Panc1 (cell line): ENCODE results near the gene ARPC5L. TPM values are rescaled to one million over a fixed set of nuclear protein-coding genes. Genes with fewer than 3 reads are reported as not detected.

Experiments
- ATAC-seq: fragments of 200-7000 bp; cut with Tn5 transposase; 2 replicates; pipeline ENCODE4 v1.9.1; 2020; ENCODE audit warnings: mild to moderate bottlenecking, moderate library complexity
- BruUV-seq: library from RNA; stranded (reverse); fragments of 400-500 nt; replicated peaks from 2 replicates; lab custom pipeline; 2021; lab: Mats Ljungman, UMichigan
- CTCF ChIA-PET: fragments of 300-600 bp; sonication (Branson Sonifier 250); formaldehyde crosslinking; loops from one replicate; lab custom pipeline; 2022; ENCODE audit warnings: antibody characterized with exemption; lab: Charles Lee
- POLR2A ChIA-PET: fragments of 300-600 bp; sonication (Branson Sonifier 250); formaldehyde crosslinking; loops from one replicate; lab custom pipeline; 2022; ENCODE audit warnings: antibody characterized with exemption; lab: Charles Lee
- DNase-seq: peaks from one replicate; pipeline ENCODE4 v3.0.0-alpha.2; 2010; ENCODE audit warnings: low read depth, low spot score
- H3K27ac ChIP-seq: 2 replicates; pipeline ENCODE4 v1.5.1; 2011; ENCODE audit warnings: mild to moderate bottlenecking, low read length, inconsistent platforms
- H3K27me3 ChIP-seq: fragments of 200-500 bp; sonication (Bioruptor generic); 2 replicates; pipeline ENCODE4 v1.6.0; 2014; ENCODE audit warnings: low read length, inconsistent platforms; ENCODE audit not compliant: control insufficient read depth, insufficient read depth
- H3K36me3 ChIP-seq: fragments of 200-500 bp; sonication (Bioruptor generic); 2 replicates; pipeline ENCODE4 v1.5.1; 2014; ENCODE audit warnings: inconsistent platforms, mild to moderate bottlenecking, low read length, moderate library complexity; ENCODE audit not compliant: control insufficient read depth, insufficient read depth
- H3K4me1 ChIP-seq: 2 replicates; pipeline ENCODE4 v1.5.1; 2011; ENCODE audit warnings: inconsistent platforms, mild to moderate bottlenecking, low read length, moderate library complexity; ENCODE audit not compliant: control insufficient read depth, insufficient read depth
- H3K4me3 ChIP-seq, 2 experiments: 2 replicates each; pipeline ENCODE4 v1.5.1; 2011 to 2012; ENCODE audit warnings: low read depth in 2 of 2, low read length in 2 of 2, mild to moderate bottlenecking in 2 of 2, inconsistent platforms in 1 of 2, moderate library complexity in 1 of 2
- H3K9me3 ChIP-seq: fragments of 200-500 bp; sonication (Bioruptor generic); 2 replicates; pipeline ENCODE4 v1.5.1; 2014; ENCODE audit warnings: low read depth, mild to moderate bottlenecking, inconsistent platforms, low read length, moderate library complexity; ENCODE audit not compliant: control insufficient read depth, insufficient read depth
- CTCF ChIP-seq: fragments of 450-650 bp; IDR thresholded peaks from 2 replicates; pipeline ENCODE4 v1.5.1; 2017; ENCODE audit warnings: mild to moderate bottlenecking
- POLR2AphosphoS5 ChIP-seq: IDR thresholded peaks from 2 replicates; pipeline ENCODE4 v1.6.1; 2012; ENCODE audit warnings: mild to moderate bottlenecking, low read depth, low read length, moderate library complexity
- SIN3A ChIP-seq: IDR thresholded peaks from 2 replicates; pipeline ENCODE4 v1.6.1; 2012; ENCODE audit warnings: low read depth, mild to moderate bottlenecking, low read length, moderate library complexity, borderline replicate concordance; ENCODE audit not compliant: insufficient read depth
- TCF7L2 ChIP-seq: IDR thresholded peaks from 2 replicates; pipeline ENCODE4 v1.6.1; 2011; ENCODE audit warnings: mild to moderate bottlenecking, low read depth, low read length, inconsistent platforms
- in situ Hi-C: cut with HindIII; loops from 2 replicates; pipeline ENCODE4 v1.10.0; 2016; ENCODE audit warnings: low sequenced_read_pairs, low pct_unique_long_range_greater_than_20kb
- intact Hi-C: fragments of 100-400 bp; cut with micrococcal nuclease; formaldehyde crosslinking; loops from one replicate; pipeline ENCODE4 v1.10.0; 2022; ENCODE audit not compliant: unreplicated experiment
- total RNA-seq: library from RNA; stranded (reverse); gene quantifications from one replicate; pipeline ENCODE4 v1.2.1, GENCODE V29; 2021; ENCODE audit not compliant: unreplicated experiment
- TF ChIP-seq, protein P1 (sequence below), 2 experiments: IDR thresholded peaks; 2 replicates each; pipeline ENCODE4 v1.6.1; 2011 to 2012; ENCODE audit warnings: low read depth in 2 of 2, control low read depth in 1 of 2, low read length in 1 of 2, mild to moderate bottlenecking in 1 of 2, moderate library complexity in 1 of 2; ENCODE audit not compliant: insufficient read depth in 1 of 2

ARPC5L gene
- total RNA-seq, 1 experiment from 2014 or later, result 39.6 TPM

GRCh38 chr9:124911766-124912165, 49.8 kb downstream of the ARPC5L start:
- TF ChIP-seq SIN3A, result no peak
- TF ChIP-seq POLR2AphosphoS5, result no peak
- TF ChIP-seq, protein P1, sequence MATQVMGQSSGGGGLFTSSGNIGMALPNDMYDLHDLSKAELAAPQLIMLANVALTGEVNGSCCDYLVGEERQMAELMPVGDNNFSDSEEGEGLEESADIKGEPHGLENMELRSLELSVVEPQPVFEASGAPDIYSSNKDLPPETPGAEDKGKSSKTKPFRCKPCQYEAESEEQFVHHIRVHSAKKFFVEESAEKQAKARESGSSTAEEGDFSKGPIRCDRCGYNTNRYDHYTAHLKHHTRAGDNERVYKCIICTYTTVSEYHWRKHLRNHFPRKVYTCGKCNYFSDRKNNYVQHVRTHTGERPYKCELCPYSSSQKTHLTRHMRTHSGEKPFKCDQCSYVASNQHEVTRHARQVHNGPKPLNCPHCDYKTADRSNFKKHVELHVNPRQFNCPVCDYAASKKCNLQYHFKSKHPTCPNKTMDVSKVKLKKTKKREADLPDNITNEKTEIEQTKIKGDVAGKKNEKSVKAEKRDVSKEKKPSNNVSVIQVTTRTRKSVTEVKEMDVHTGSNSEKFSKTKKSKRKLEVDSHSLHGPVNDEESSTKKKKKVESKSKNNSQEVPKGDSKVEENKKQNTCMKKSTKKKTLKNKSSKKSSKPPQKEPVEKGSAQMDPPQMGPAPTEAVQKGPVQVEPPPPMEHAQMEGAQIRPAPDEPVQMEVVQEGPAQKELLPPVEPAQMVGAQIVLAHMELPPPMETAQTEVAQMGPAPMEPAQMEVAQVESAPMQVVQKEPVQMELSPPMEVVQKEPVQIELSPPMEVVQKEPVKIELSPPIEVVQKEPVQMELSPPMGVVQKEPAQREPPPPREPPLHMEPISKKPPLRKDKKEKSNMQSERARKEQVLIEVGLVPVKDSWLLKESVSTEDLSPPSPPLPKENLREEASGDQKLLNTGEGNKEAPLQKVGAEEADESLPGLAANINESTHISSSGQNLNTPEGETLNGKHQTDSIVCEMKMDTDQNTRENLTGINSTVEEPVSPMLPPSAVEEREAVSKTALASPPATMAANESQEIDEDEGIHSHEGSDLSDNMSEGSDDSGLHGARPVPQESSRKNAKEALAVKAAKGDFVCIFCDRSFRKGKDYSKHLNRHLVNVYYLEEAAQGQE (IDR thresholded peaks at IDR 0.05; ENCODE audit: insufficient read depth in 1 of 2, low read depth in 2 of 2, low read length in 1 of 2), result no peak
- no peak for TF ChIP-seq CTCF
- no peak for TF ChIP-seq TCF7L2
- DNase-seq (no peak), ATAC-seq (no peak)
- ChIA-PET POLR2A (no interaction called here), CTCF (no interaction called here)
- BruUV-seq, result no TSS peak
- intact Hi-C loops, result no loop called here
- no peaks in the 10 kb centered on the region for H3K36me3 ChIP-seq
- H3K27me3 ChIP-seq, result no peaks in the 10 kb centered on the region
- no peak overlapping the region for H3K27ac ChIP-seq
- no peaks in the 10 kb centered on the region for H3K4me1 ChIP-seq
- no peak overlapping the region for H3K4me3 ChIP-seq
- no peaks in the 10 kb centered on the region for H3K9me3 ChIP-seq
- in situ Hi-C loops, result no loop called here

- H3K4me3 ChIP-seq, result no peak overlapping the region
- H3K4me1 ChIP-seq, result no peaks in the 10 kb centered on the region
- intact Hi-C loops (no loop called here), in situ Hi-C loops (no loop called here)
- H3K27ac ChIP-seq, result no peak overlapping the region
- no peak for DNase-seq
- ChIA-PET CTCF (no interaction called here), POLR2A (no interaction called here)
- TF ChIP-seq CTCF (no peak), TCF7L2 (no peak), SIN3A (no peak), POLR2AphosphoS5 (no peak)
- TF ChIP-seq, protein P1 (IDR thresholded peaks at IDR 0.05; ENCODE audit: insufficient read depth in 1 of 2, low read depth in 2 of 2, low read length in 1 of 2), result no peak
- no peak for ATAC-seq
- no peaks in the 10 kb centered on the region for H3K36me3 ChIP-seq
- BruUV-seq, result no TSS peak
- H3K9me3 ChIP-seq, result no peaks in the 10 kb centered on the region
- no peaks in the 10 kb centered on the region for H3K27me3 ChIP-seq
Measured at GRCh38 chr9:124913378-124913777, 51.4 kb downstream of the ARPC5L start.
